Upper lobe of right lung (tissue), 1 donor: ENCODE data around the gene MTFP1. TPM values are rescaled to one million over a fixed set of nuclear protein-coding genes. Genes with fewer than 3 reads are reported as not detected.
"Not testable (repeated sequence)": the region's sequence is repeated elsewhere in the genome, so short reads cannot be mapped to it uniquely, and the experiment has no call there.

Experiments
- ATAC-seq: fragments of 200-7000 bp; cut with Tn5 transposase; one replicate; pipeline ENCODE4 v1.9.1; 2020; ENCODE audit warnings: mild to moderate bottlenecking, moderate library complexity
- DNase-seq: peaks from one replicate; pipeline ENCODE4 v3.0.0-alpha.2; 2020
- H3K27ac ChIP-seq: fragments of 200-600 bp; one replicate; pipeline ENCODE4 v1.8.0; 2022
- H3K27me3 ChIP-seq: fragments of 200-600 bp; one replicate; pipeline ENCODE4 v1.8.0; 2022; ENCODE audit warnings: mild to moderate bottlenecking
- H3K36me3 ChIP-seq: fragments of 200-600 bp; one replicate; pipeline ENCODE4 v1.8.0; 2022
- H3K4me1 ChIP-seq: fragments of 200-600 bp; one replicate; pipeline ENCODE4 v1.8.0; 2022
- H3K4me3 ChIP-seq: fragments of 200-600 bp; one replicate; pipeline ENCODE4 v1.8.0; 2022; ENCODE audit warnings: mild to moderate bottlenecking
- H3K9me3 ChIP-seq: fragments of 200-600 bp; one replicate; pipeline ENCODE4 v1.8.0; 2022
- CTCF ChIP-seq: fragments of 200-600 bp; IDR thresholded peaks from one replicate; pipeline ENCODE4 v1.8.0; 2022; ENCODE audit warnings: antibody characterized with exemption
- intact Hi-C: fragments of 100-400 bp; cut with DNase I; formaldehyde crosslinking; loops from one replicate; pipeline ENCODE4 v1.11.0; 2022
- total RNA-seq: library from RNA; stranded (reverse); fragmentation: NEBNext Ultra II Directional; extraction: Animal tissue kit (Norgen Biotek cat#: 25700); gene quantifications from one replicate; pipeline ENCODE4 v1.2.1, GENCODE V29; 2021
- donor health status: DM: no; HTN: yes; CAD: no; lungs with severe emphysema.

Gene MTFP1
- total RNA-seq, 1 donor from 2014 or later: 11.3 TPM

- TF ChIP-seq CTCF: no peak
- H3K27ac ChIP-seq: no peak overlapping the region
- H3K9me3 ChIP-seq: no peaks in the 10 kb centered on the region
- H3K4me1 ChIP-seq: peaks cover 13% of the 10 kb centered on the region
- no peak overlapping the region for H3K4me3 ChIP-seq
- H3K27me3 ChIP-seq: no peaks in the 10 kb centered on the region
- H3K36me3 ChIP-seq: no peaks in the 10 kb centered on the region
- DNase-seq (no peak), ATAC-seq (no peak)
- intact Hi-C loops: loop anchor here (10.0 kb wide), 1 partner anchor 294 kb away; no protein-coding TSS in a partner anchor
Measured at GRCh38 chr22:30398685-30399680, 26.6 kb upstream of the MTFP1 start.

- DNase-seq: no peak
- no peaks in the 10 kb centered on the region for H3K9me3 ChIP-seq
- intact Hi-C loops: loop anchor here (10.0 kb wide), 1 partner anchor 295 kb away; no protein-coding TSS in a partner anchor
- H3K36me3 ChIP-seq: no peaks in the 10 kb centered on the region
- no peak overlapping the region for H3K27ac ChIP-seq
- H3K4me1 ChIP-seq: peaks cover 13% of the 10 kb centered on the region
- no peak overlapping the region for H3K4me3 ChIP-seq
- ATAC-seq: no peak
- TF ChIP-seq CTCF: no peak
- H3K27me3 ChIP-seq: no peaks in the 10 kb centered on the region
Measured at GRCh38 chr22:30399718-30400117, 25.9 kb upstream of the MTFP1 start.

- H3K9me3 ChIP-seq: no peaks in the 10 kb centered on the region
- H3K4me3 ChIP-seq: no peak overlapping the region
- ATAC-seq: no peak
- peaks cover 13% of the 10 kb centered on the region for H3K4me1 ChIP-seq
- no peaks in the 10 kb centered on the region for H3K27me3 ChIP-seq
- DNase-seq: no peak
- no peaks in the 10 kb centered on the region for H3K36me3 ChIP-seq
- H3K27ac ChIP-seq: no peak overlapping the region
- intact Hi-C loops: no loop called here
- TF ChIP-seq CTCF: no peak
Measured at GRCh38 chr22:30400159-30400558, 25.4 kb upstream of the MTFP1 start.

- H3K4me3 ChIP-seq, H3K27me3 ChIP-seq, H3K36me3 ChIP-seq, ATAC-seq, H3K9me3 ChIP-seq, intact Hi-C loops, H3K27ac ChIP-seq, DNase-seq: not testable (repeated sequence)
- H3K4me1 ChIP-seq: peaks cover 13% of the 10 kb centered on the region
Measured at GRCh38 chr22:30401024-30401423, 24.5 kb upstream of the MTFP1 start.

- intact Hi-C loops: no loop called here
- Histone ChIP-seq H3K27ac (no peak overlapping the region), H3K4me1 (peaks cover 6% of the 10 kb centered on the region), H3K36me3 (peaks cover 8% of the 10 kb centered on the region), H3K9me3 (no peaks in the 10 kb centered on the region), H3K27me3 (no peaks in the 10 kb centered on the region), H3K4me3 (no peak overlapping the region)
- no peak for TF ChIP-seq CTCF
- DNase-seq: no peak
- no peak for ATAC-seq
Measured at GRCh38 chr22:30402028-30402765, 23.4 kb upstream of the MTFP1 start.

GRCh38 chr22:30402766-30403104, 22.8 kb upstream of the MTFP1 start:
- ATAC-seq, intact Hi-C loops, DNase-seq, H3K4me3 ChIP-seq, H3K27me3 ChIP-seq, H3K9me3 ChIP-seq, H3K27ac ChIP-seq, H3K4me1 ChIP-seq: not testable (repeated sequence)
- H3K36me3 ChIP-seq: peaks cover 13% of the 10 kb centered on the region
